OCI-LY1 (cell line): ENCODE results near the gene LAT.

Source experiments
- CTCF ChIP-seq: fragments of 200-600 bp; sonication (generic), shearing (Covaris generic); IDR thresholded peaks from 2 replicates; pipeline ENCODE4 v1.5.1; 2017; ENCODE audit warnings: mild to moderate bottlenecking, antibody characterized with exemption, low read length, moderate library complexity, mixed read lengths
- EZH2 ChIP-seq: fragments of 200-600 bp; sonication (generic), shearing (Covaris generic); IDR thresholded peaks from 2 replicates; pipeline ENCODE4 v1.8.0; 2017; ENCODE audit warnings: borderline replicate concordance, mixed run types, mild to moderate bottlenecking, antibody characterized with exemption, low read length, moderate library complexity, mixed read lengths

GRCh38 chr16:29024278-29024677, 39.4 kb downstream of the LAT start:
- TF ChIP-seq CTCF (no peak), EZH2 (no peak)
